Measurements from ENCODE around the gene GBF1.
A peak's percentile ranks its signal among the peaks of the same experiment; 100 is the strongest.

The GBF1 gene

DNA sequence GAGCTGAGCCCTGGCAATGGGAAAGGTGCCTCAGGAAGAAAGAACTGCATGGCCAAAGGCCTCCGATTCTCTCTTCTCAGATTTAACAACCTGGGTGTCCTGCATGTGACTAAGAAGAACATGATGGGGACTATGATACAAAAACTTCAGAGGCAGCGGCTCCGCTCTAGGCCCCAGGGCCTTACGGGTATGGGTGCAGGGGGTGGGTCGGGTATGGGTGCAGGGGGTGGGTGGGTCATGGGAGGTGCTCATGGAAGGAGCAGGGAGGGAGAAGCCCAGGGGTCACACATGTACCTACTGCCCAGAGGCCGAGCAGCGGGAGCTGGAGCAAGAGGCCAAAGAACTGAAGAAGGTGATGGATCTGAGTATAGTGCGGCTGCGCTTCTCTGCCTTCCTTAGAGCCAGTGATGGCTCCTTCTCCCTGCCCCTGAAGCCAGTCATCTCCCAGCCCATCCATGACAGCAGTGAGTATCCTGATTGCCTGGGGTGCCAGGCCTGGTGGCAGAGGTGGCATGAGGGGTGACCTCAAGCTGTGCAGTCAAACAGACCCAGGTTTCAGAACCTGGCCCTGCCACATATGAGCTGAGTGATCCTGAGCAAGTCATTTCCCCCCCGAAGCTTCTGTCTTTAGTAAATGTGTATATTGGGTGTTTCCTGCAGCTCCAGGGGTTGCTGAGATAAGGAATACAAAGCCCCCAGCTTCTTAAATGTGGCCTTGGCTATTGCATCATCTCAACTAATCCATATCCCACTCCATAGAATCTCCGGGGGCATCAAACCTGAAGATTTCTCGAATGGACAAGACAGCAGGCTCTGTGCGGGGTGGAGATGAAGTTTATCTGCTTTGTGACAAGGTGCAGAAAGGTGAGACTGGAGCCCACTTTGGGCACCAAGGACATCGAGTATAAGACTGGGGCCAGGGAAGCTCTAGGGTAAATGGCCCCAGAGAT, 152.2 kb downstream of the GBF1 start:
- no peak for DNase-seq

DNA sequence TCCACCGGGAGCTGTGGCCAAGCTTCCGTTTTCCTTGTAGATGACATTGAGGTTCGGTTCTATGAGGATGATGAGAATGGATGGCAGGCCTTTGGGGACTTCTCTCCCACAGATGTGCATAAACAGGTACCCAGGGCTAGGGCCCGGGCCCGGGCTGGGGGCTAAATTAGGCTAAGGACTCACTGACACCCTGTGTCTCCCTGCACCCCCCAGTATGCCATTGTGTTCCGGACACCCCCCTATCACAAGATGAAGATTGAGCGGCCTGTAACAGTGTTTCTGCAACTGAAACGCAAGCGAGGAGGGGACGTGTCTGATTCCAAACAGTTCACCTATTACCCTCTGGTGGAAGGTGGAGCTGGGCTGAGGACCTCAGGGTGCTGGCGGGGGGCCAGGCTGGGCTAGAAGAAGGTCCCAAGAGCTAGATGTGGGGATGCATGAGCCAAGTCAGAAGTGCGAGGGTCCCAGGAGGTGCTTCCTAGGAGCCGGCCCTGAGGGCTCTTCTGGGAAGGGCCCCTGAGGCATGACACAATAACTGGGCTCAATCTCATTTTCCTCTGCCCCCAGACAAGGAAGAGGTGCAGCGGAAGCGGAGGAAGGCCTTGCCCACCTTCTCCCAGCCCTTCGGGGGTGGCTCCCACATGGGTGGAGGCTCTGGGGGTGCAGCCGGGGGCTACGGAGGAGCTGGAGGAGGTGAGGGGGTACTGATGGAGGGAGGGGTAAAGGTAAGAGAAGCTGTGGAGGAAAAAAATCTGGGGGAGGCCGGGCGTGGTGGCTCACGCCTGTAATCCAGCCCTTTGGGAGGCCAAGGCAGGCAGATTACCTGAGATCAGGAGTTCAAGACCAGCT, 153.1 kb downstream of the GBF1 start:
- no peak for DNase-seq

DNA sequence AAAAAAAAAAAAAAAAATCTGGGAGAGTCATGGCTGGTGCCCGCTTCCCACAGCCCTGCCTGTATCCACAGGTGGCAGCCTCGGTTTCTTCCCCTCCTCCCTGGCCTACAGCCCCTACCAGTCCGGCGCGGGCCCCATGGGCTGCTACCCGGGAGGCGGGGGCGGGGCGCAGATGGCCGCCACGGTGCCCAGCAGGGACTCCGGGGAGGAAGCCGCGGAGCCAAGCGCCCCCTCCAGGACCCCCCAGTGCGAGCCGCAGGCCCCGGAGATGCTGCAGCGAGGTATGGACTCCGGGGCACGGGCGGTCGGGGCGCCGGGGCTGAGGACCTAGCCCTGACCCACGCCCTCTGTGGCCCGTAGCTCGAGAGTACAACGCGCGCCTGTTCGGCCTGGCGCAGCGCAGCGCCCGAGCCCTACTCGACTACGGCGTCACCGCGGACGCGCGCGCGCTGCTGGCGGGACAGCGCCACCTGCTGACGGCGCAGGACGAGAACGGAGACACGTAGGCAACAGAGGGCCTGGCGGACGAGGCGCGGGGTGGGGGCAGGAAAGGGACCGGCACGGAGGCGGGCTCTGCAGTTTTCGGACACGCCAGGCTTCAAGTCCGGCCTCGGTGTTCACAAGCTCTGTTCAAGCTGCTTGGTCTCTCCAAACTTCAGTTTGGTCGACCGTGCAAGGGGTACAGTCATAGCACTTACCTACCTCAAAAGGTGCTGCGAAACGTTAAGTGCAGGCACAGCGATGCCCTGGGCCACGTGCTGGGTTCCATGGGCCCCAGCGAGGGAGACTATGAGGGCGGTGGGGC, 154.1 kb downstream of the GBF1 start:
- DNase-seq, result peak; percentile 83

DNA sequence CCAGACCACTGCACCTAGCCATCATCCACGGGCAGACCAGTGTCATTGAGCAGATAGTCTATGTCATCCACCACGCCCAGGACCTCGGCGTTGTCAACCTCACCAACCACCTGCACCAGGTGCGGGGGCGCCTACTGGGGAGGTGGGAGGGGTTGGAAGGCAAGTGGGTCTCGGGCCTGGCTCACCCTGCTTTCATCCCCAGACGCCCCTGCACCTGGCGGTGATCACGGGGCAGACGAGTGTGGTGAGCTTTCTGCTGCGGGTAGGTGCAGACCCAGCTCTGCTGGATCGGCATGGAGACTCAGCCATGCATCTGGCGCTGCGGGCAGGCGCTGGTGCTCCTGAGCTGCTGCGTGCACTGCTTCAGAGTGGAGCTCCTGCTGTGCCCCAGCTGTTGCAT, 154.7 kb downstream of the GBF1 start:
- DNase-seq, result no peak

DNA sequence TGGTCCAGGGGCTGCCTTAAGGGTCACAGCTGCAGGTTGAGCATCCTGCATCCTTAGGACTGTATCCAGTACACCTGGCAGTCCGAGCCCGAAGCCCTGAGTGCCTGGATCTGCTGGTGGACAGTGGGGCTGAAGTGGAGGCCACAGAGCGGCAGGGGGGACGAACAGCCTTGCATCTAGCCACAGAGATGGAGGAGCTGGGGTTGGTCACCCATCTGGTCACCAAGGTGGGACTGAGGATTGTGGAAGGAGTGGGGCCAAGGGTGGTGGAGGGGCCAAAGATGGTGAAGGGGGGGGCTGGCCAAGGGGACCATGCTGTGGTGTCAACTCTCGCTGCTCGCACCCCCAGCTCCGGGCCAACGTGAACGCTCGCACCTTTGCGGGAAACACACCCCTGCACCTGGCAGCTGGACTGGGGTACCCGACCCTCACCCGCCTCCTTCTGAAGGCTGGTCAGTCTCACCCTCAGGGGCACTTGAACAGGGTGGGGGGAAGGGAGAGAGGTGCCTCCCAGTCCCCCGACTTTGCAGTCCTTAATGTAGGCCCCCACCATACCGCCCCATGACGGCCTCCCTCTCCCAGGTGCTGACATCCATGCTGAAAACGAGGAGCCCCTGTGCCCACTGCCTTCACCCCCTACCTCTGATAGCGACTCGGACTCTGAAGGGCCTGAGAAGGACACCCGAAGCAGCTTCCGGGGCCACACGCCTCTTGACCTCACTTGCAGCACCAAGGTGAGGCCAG, 155.4 kb downstream of the GBF1 start:
- no peak for DNase-seq

DNA sequence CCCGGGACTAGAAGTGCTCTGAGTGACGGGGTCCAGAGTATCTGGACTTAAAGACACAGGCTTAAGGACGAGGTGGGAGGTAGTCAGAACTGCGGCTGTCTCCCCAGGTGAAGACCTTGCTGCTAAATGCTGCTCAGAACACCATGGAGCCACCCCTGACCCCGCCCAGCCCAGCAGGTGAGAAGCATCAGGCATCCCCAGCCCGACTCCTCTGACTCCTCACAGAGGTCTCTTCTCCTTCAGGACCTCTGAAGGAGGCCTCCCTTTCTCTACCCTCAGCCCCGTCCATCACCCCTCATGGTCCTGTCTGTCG, 156.0 kb downstream of the GBF1 start:
- no peak for DNase-seq

DNA sequence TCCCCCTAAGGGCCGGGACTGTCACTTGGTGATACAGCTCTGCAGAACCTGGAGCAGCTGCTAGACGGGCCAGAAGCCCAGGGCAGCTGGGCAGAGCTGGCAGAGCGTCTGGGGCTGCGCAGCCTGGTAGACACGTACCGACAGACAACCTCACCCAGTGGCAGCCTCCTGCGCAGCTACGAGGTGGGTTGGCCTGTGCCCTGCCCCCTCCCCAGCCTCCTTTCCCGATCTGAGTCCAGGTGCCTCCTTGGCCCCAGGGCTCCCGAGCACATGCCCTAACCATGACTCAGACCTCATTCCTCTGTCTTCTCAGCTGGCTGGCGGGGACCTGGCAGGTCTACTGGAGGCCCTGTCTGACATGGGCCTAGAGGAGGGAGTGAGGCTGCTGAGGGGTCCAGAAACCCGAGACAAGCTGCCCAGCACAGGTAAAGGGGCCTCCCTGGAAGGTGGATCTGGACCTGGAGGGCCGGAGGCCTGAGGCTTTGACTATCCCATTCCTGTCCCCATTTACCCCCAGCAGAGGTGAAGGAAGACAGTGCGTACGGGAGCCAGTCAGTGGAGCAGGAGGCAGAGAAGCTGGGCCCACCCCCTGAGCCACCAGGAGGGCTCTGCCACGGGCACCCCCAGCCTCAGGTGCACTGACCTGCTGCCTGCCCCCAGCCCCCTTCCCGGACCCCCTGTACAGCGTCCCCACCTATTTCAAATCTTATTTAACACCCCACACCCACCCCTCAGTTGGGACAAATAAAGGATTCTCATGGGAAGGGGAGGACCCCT, 156.6 kb downstream of the GBF1 start:
- no peak for DNase-seq

DNA sequence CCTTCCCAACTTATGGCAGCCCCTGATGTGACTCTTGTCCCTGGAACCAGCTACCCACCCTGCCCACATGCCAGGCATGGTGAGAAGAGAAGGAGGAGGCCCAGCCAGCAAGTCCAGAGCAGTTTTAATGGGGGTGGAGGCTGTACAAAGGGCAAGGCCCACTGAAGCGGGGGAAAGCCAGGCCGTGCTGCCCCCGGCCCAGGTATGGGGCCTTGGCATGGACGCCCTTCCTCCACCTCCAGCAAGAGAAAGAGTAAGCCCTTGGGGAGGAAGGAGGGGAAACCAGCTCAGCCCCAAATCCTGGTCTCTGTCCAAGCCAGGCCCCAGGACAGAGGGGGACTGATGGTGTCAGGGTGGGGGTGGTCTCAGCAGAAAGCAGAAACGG, 157.2 kb downstream of the GBF1 start:
- DNase-seq, result no peak

DNA sequence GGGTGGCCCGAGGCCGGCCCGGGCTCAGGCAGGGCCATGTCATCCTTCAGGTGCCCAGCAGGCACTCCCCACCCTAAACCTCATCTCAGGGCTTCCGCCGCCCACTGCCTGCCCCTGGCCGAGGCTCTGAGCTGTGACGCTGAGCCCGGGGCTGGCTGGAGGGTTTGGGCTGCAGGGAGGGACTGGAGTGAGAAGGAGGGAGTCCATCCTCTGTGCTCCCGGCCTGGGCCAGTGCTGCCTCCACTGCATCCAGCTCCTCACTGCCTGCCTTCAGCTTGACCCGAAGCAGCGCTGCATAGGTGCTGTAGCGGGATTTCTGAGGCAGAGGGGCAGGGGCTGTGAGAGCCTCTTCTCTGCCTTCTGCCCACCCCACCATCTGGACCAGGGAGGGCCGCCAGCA, 157.8 kb downstream of the GBF1 start:
- no peak for DNase-seq

DNA sequence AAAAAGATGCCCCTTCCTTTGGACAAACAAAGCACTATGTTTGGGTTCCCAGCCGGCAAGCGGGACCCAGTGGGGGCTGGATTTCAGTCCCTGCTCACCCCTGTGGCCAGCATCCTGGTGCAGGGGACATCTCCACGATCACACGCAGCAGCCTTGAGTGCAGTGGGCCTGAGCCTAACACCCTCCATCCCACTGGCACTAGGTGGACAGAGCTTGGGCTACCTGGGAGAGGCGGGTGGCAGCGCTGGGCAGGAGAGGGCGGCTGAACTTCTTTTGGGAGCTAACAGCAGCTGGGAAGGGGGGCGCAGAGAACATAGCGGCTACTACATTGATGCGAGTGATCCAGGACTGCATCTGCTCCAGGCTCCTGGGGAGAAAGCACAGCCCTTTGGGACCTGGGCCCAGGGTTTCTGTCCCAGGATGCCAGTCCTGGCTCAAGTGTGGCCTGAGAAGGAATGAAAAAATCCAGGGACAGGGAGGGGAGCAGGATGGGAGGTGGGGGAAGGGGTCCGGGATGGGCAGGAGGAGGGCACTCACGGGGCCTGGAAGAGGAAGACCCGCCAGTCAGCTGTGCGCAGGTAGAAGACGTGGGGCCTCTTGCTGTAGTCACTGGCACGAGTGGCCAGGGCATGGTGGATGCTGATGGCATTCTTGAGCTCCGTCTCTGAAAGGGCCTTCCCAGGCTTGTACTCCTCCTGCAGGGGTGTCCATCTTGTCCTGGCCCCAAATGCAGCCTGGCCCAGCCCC, 159.2 kb downstream of the GBF1 start:
- DNase-seq, result no peak

DNA sequence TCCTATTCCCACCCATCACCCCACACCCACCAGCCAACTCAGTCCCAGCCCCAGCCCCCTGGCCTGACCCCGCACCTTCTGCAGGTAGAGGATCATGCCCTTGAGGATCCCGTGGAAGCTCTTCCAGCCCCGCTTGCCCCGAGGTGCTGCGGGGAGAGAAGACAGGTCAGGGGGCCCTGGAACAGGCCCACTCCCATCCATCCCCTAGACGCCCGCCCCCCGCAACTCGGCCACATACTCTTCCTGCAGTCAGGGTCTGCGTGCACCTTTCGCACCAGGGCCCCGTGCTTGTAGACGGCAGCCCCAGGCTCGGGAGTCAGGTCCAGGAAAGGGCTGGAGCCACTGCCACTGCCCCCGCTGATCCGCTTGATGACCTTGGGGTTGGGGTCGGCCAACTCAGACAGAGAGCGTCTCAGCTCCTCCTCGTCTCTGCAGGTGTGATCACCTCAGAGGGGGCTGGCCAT, 159.8 kb downstream of the GBF1 start:
- no peak for DNase-seq

DNA sequence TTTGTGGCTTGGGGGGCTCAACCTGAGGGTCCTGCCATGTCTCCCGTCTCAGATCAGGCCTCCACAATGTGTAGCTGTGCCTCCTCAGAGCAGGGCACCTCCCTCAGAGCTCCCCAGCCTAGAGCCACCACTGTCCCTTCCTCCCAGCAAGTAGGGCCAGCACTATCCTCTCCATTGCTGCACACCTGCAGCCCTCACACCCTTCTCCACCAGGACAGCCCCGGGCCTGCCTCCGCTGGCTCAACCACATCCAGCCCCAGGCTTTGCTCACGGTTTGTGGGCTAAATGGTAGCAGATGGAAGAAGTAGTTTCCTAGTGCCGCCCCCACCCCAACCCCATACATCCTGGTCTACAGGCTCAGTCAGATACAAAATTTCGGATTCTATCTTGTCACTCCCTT, 160.3 kb downstream of the GBF1 start:
- DNase-seq, result no peak

DNA sequence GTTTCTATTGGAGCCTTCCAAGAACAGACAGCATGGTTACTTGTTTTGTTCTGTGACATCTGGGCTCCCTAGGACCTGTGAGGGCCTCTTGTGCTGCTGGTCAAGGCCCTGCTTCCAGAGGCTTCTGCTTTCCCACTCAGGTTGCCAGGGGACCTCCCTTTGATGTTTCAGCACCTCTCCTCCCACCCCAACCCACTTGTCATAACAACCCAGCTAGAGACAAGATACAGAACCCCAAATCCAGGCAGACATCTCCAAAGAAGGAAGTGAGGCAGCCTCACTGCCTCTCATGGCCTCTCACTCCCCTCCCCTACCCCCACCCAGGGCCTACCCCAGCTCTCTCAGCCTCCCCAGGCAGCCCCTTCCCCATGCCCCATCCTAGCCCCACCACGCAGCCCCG, 161.5 kb downstream of the GBF1 start:
- no peak for DNase-seq

DNA sequence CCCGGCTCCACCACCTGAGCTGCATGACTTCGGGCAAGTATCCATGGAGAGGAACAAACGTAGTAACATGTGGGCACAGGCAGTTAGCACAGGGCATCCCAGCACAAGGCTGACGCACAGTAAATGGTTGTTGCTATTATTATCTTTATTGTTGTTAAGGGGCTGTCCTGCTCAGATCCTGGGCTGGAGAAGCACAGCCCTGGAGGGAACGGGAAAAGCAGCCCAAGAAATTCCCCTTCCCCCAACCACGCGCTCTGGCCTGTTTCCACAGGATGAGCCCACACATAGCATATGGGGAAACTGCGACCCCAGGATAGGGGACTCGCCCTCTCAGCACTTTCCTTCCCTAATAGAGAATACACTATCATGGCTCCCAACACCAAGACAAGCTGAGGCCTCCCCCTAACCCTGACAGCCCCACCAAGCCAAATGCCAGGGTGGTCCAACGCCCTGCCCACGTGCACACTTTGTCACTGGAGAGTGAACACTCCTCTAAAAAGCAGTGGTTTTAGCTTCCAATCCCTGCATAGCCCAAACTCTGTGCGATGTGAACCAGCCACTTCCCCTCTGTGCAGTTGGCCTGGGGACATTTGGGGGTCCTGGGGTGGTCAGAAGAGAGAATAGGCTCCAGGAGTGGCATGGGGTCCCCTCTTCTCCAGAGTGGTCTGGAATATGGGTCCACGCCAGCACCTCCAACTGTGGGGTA, 162.2 kb downstream of the GBF1 start:
- no peak for DNase-seq

DNA sequence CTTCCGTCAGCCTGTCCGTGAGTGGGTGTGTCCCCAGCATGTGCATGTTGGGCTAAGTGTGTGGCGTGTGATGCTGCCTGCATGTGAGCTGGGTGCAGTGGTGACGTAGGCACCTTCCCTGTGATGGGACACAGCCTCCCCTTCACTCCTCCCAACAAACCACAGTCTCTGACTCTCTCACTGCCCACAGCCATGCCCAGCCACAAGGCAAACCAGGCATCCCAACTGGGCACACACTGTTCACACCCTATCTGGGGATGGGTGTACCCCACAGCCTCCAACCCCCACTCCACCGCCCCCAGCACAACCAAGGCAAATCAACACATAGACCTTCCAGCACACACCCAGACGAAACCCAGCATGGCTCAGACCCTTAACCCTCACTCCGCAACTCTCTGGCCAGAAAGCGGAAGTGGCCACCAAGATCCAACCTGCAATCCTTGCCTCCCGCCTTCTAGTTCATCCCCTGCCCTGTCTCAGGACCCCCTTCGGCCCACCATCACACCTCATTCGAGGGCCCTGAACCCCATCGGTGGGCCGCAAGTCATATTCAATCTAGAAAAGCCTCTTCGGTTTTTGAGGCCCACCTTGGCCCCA, 162.9 kb downstream of the GBF1 start:
- no peak for DNase-seq

DNA sequence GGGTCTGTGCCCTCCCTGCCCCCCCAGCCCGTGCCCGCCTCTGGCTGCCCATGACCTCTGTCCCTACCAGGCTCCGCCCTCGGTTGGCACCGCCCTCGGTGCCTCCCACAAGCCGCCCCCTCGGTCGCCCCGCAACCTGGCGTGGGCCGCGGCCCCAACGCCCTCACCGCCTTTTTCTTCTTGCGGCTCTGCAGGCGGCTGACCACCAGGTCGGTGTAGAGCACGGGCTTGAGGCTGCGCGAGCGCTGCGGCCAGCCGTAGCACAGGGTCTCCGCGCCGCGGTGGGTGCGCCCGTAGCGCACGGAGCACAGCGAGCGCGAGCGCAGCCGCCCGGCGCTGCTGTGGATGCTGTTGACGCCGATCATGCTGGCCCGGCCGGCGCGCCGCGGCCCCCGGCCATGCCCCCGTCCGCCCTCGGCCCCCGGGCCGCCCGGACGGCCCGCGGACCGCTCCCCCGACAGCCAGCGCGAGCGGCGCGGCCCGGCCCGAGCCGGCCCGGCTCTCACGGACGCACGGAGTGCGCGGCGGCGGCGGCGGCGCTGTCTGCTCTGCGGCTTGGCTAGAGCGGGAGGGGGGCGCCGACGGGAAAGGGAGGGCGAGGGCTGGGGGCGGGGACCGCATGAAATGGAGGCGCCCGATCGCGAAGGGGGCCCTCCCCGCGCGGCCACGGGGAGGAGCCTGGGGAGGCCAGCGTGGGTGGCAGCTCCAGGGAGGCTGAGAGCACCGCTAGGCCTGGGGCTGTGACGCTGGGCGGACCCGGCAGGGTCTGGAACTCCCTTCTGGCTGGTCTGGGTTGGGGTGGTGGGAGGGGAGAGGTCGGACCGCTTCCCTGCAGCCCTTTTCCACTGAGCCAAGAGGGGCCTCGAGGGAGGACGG, 163.6 kb downstream of the GBF1 start:
- peak; percentile 57 for DNase-seq

DNA sequence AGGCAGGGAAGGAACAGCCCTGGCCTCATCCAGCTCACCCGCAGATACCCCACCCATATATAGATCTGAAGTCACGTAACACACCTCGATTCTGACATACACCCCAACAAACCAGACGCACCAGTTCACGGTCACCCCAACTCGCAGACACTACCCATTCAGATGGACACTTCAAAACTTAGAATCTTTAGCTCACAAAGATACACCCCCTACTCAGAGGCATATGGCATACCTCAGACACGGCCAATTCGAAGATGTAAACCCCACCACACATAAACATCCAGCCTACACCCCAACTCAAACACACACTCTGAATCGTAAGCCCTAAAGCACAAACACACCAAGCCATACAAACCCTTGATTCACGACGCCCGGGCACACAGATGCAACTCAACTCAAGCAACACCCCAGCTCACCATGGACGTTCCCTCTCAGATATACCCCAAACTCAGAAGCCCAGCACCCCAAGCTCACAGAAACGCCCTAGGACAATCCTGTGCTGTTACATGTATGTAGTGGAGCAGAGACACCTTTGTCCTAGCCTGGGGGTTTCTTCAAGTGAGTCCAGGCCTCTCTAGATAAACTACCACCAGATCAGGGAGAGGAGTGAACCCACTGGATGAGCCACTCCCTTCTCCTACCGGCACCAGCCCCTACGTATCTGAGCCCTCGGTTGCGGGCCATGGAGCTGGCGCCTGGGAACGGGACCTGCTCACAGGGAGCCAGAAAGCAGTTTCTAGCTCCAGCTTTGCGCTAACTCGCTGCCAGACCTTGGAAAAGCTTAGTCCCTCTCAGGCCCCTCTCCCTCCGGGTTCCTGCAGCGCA, 164.5 kb downstream of the GBF1 start:
- DNase-seq, result no peak

Measured in NCI-H82 (cell line).